Activated CD4-positive, alpha-beta T cell treated with anti-CD3 and anti-CD28 coated beads for 1 hour (primary cell): ENCODE results near the gene ZNF143.

Experiments
- DNase-seq: peaks from one replicate; pipeline ENCODE4 v3.0.0-alpha.2; 2020

The ZNF143 gene

GRCh38 chr11:9575260-9576240, 114.7 kb downstream of the ZNF143 start:
- DNase-seq, result no peak

- no peak for DNase-seq
Observed at GRCh38 chr11:9576701-9577381, 116.0 kb downstream of the ZNF143 start.

- DNase-seq, result no peak
Observed at GRCh38 chr11:9577556-9577955, 116.7 kb downstream of the ZNF143 start.
